NCI-H446 (cell line): ENCODE results near the gene SYNGR4.
"Not testable (repeated sequence)": the region's sequence is repeated elsewhere in the genome, so short reads cannot be mapped to it uniquely, and the experiment has no call there.

Experiments
- DNase-seq, 2 experiments: peaks; one replicate each; lab custom pipeline; 2025; lab: John Stamatoyannopoulos, UW

Gene SYNGR4

GRCh38 chr19:48371367-48371766 lies 7.2 kb downstream of the SYNGR4 start:
- no peak for DNase-seq

- not testable (repeated sequence) for DNase-seq
These were observed 7.6 kb downstream of the SYNGR4 start for GRCh38 chr19:48371771-48372170.

GRCh38 chr19:48372904-48373303 lies 8.7 kb downstream of the SYNGR4 start:
- DNase-seq: peak; percentile 43 to 90

GRCh38 chr19:48373567-48373966 lies 9.4 kb downstream of the SYNGR4 start:
- no peak for DNase-seq

DNA sequence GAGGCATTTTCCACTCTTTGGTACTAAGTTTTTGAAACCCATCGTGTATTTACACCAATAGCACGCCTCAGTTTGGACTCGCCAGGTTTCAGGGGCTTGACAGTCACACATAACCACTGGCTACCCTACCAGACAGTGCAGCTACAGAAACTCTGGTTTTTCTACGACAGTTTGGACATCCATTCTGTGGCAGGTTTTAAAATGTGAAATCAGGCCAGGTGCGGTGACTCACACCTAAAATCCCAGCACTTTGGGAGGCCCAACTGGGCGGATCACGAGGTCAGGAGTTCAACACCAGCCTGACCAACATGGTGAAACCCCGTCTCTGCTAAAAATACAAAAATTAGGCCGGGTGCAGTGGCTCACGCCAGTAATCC lies 14.0 kb downstream of the SYNGR4 start:
- no peak for DNase-seq

DNA sequence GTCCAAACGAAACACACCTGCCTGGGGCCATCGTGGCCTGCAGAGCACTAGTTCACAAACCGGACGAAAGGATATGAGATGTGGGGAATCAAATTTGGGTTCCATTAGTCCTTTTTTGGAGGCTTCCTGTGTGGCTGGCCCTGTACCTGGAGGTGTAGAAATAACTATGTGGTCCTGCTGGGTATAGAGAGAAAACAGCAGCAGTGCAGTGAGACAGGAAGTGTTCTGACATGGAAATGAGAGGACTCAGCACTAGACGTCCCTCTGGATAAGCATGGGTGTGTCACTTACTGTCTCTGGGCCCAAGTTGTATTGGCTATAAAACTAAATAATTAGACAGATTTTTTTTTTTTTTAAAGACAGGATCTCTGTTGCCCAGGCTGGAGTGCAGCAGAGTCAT lies 14.9 kb downstream of the SYNGR4 start:
- DNase-seq: no peak

- no peak for DNase-seq
These were observed 17.2 kb downstream of the SYNGR4 start for GRCh38 chr19:48381178-48381950.

DNA sequence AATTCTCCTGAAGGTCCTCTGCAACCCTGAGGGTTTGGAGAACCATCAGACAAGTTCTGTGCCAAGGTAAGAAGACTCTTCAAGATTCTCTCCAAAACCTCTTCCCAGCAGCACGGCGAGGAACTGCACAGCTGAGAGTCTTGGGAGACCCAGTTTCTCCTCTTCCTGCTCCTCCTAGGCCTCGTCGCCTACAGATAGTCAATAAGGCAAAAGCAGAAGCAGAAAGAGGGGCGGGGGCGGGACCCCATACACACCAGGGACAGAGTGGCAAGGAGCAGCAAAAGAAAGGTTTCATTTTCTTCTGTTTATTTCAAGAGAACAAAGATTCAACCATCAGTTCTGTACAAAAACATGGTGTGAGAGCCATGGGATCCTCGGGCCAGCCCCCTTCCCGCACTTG lies 18.1 kb downstream of the SYNGR4 start:
- DNase-seq: no peak

- DNase-seq: no peak
These were observed 21.4 kb downstream of the SYNGR4 start for GRCh38 chr19:48385461-48386087.

DNA sequence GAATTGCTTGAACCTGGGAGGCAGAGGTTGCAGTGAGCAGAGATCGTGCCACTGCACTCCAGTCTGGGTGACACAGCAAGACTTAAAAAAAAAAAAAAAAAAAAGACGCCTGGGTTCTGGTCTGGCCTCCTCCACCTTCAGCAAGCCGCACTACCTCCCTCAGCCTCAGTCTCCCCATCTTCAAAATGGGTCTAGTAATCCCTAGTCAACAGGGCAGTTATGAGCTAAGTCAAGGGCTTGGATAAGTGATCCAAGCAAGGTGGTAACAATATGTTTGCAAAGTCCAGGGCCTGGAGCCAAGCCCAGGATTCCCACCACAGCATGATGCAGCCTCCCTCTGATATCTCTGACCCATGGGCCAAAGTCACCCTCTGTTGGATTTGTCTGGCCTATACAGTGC lies 22.8 kb downstream of the SYNGR4 start:
- no peak for DNase-seq

DNA sequence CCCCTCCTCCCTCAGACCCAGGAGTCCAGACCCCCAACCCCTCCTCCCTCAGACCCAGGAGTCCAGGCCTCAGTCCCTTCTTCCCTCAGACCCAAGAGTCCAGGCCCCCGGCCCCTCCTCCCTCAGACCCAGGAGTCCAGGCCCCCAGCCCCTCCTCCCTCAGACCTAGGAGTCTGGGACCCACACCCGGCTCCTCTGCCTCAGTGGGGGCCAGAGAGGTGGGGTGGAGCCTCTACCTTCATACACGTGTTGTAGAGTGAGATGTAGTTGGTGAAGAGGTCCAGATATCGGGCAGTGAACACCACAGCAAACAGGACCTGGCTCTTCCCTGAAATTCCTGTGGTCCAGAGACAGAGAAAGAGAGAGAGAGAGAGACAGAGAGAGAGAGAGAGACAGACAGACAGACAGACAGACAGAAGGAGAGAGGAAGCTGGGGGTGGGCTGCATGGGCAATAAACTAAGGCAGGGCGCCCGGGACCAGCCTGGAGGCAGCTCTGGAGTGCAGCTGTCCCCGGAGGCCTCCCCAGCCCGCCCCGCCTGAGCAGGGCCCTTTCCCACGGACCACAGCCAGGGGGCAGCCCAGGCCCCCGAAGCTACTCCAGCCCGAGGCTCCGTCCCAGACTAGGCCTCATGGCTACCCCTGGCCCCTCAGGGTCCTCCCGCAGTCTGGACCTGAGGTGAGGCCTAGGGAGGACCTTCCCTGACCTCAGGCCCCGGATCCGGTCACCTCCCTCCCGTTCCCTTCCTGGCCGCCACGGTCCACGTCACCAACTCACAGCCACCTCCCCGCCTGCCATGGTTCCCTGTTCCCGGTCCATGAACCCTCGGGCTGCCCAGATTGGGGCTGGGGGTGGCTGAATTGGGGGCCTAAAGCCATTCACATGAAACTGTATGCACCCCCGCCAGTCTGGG lies 26.3 kb downstream of the SYNGR4 start:
- DNase-seq: peak in 1 of 2 experiments; percentile 31

- DNase-seq: peak; percentile 71 to 77
These were observed 27.2 kb downstream of the SYNGR4 start, which contains the start of gene KDELR1 for GRCh38 chr19:48391100-48392005. TSS of gene KDELR1 (minus strand) at chr19:48391551. CDS start at chr19:48391358, 193 bp downstream.

DNA sequence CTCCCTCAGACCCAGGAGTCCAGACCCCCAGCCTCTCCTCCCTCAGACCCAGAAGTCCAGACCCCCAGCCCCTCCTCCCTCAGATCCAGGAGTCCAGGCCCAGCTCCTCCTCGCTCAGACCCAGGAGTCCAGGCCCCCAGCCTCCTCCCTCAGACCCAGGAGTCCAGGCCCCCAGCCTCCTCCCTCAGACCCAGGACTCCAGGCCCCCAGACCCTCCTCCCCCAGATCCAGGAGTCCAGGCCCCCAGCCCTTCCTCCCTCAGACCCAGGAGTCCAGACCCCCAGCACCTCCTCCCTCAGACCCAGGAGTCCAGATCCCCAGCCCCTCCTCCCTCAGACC lies 27.8 kb downstream of the SYNGR4 start:
- DNase-seq: not testable (repeated sequence)

GRCh38 chr19:48392860-48393558 lies 28.8 kb downstream of the SYNGR4 start:
- DNase-seq: no peak

- peak; percentile 18 to 44 for DNase-seq
These were observed 29.6 kb downstream of the SYNGR4 start, which contains the start of gene GRIN2D for GRCh38 chr19:48393559-48394330. TSS of gene GRIN2D (plus strand) at chr19:48393668. CDS start at chr19:48398393, 4,725 bp downstream.

GRCh38 chr19:48394331-48395169 lies 30.4 kb downstream of the SYNGR4 start:
- no peak for DNase-seq

DNA sequence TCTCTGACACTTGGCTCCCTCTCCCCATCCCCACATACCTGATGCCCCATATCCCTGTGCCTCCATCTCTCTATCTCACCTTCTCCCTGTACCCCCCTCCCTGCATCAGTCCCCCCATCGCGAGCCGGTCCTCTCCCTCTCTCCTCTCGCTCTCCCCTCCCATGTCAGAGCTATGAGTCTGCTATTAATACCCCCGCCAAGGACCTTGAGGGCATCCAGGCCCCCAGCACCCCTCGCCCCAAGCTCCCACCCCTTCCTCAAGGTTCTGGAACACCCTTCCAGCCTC lies 30.9 kb downstream of the SYNGR4 start:
- no peak for DNase-seq

- no peak for DNase-seq
These were observed 31.3 kb downstream of the SYNGR4 start for GRCh38 chr19:48395499-48395898.
